Mesenchymal stem cell (in vitro differentiated cells and primary cell): ENCODE data around the gene TMEM97. TPM values are rescaled to one million over a fixed set of nuclear protein-coding genes. Genes with fewer than 3 reads are reported as not detected.

Experiments
- DNase-seq: peaks from one replicate; pipeline ENCODE4 v3.0.0-alpha.2; 2013
- H2AFZ ChIP-seq: one replicate; pipeline ENCODE4 v1.6.1; 2013; ENCODE audit warnings: low read depth, mild to moderate bottlenecking, control low read depth, inconsistent platforms, low read length, moderate library complexity
- H2AK5ac ChIP-seq: 2 replicates; pipeline ENCODE4 v1.6.1; 2013; ENCODE audit warnings: low read length, moderate library complexity, mild to moderate bottlenecking, inconsistent platforms; ENCODE audit not compliant: severe bottlenecking
- H2BK120ac ChIP-seq: one replicate; pipeline ENCODE4 v1.6.1; 2013; ENCODE audit warnings: low read depth, mild to moderate bottlenecking, inconsistent platforms, low read length, moderate library complexity
- H2BK12ac ChIP-seq, 2 experiments: one replicate each; pipeline ENCODE4 v1.6.1; 2013; ENCODE audit warnings: inconsistent platforms in 2 of 2, low read length in 2 of 2, mild to moderate bottlenecking in 2 of 2, moderate library complexity in 2 of 2, control low read depth in 1 of 2
- H2BK15ac ChIP-seq: one replicate; pipeline ENCODE4 v1.6.1; 2013; ENCODE audit warnings: mild to moderate bottlenecking, low read depth, inconsistent platforms; ENCODE audit not compliant: poor library complexity, severe bottlenecking
- H2BK5ac ChIP-seq: 2 replicates; pipeline ENCODE4 v1.6.1; 2013; ENCODE audit warnings: low read depth, mild to moderate bottlenecking, low read length, control low read depth, inconsistent platforms; ENCODE audit not compliant: poor library complexity, severe bottlenecking
- H3K14ac ChIP-seq, 2 experiments: one replicate each; pipeline ENCODE4 v1.6.1; 2013; ENCODE audit warnings: inconsistent platforms in 2 of 2, low read length in 2 of 2, control low read depth in 1 of 2, mild to moderate bottlenecking in 1 of 2, moderate library complexity in 1 of 2
- H3K18ac ChIP-seq, 2 experiments: one replicate each; pipeline ENCODE4 v1.6.1; 2013; ENCODE audit warnings: inconsistent platforms in 2 of 2, low read length in 2 of 2, control low read depth in 1 of 2, low read depth in 1 of 2, mild to moderate bottlenecking in 1 of 2
- H3K23ac ChIP-seq, 2 experiments: one replicate each; pipeline ENCODE4 v1.6.1; 2013; ENCODE audit warnings: inconsistent platforms in 2 of 2, low read length in 2 of 2, mild to moderate bottlenecking in 2 of 2, moderate library complexity in 2 of 2, control low read depth in 1 of 2
- H3K27ac ChIP-seq: 2 replicates; pipeline ENCODE4 v1.5.1; 2013; ENCODE audit warnings: mild to moderate bottlenecking, moderate library complexity, low read length, control low read depth, inconsistent platforms; ENCODE audit not compliant: poor library complexity, severe bottlenecking
- H3K27me3 ChIP-seq, 2 experiments: 2 replicates each; pipeline versions ENCODE4 v1.6.1 to v1.7.0; 2013; ENCODE audit warnings: low read length in 2 of 2, mild to moderate bottlenecking in 2 of 2, moderate library complexity in 2 of 2, control low read depth in 1 of 2, inconsistent platforms in 1 of 2; ENCODE audit not compliant: control insufficient read depth in 1 of 2, insufficient read depth in 1 of 2
- H3K36me3 ChIP-seq, 2 experiments: 2 replicates each; pipeline versions ENCODE4 v1.6.1 to v1.7.0; 2013; ENCODE audit warnings: low read length in 2 of 2, control low read depth in 1 of 2, inconsistent platforms in 1 of 2, low read depth in 1 of 2, mild to moderate bottlenecking in 1 of 2; ENCODE audit not compliant: insufficient read depth in 2 of 2, control insufficient read depth in 1 of 2
- H3K4ac ChIP-seq, 2 experiments: one replicate each; pipeline ENCODE4 v1.6.1; 2013; ENCODE audit warnings: inconsistent platforms in 2 of 2, low read length in 2 of 2, mild to moderate bottlenecking in 2 of 2, moderate library complexity in 2 of 2, control low read depth in 1 of 2, low read depth in 1 of 2
- H3K4me1 ChIP-seq: 2 replicates; pipeline ENCODE4 v1.6.1; 2013; ENCODE audit warnings: low read depth, low read length, control low read depth; ENCODE audit not compliant: control insufficient read depth, insufficient read depth
- H3K4me2 ChIP-seq: 2 replicates; pipeline ENCODE4 v1.6.1; 2013; ENCODE audit warnings: low read length, mild to moderate bottlenecking, inconsistent platforms; ENCODE audit not compliant: poor library complexity, severe bottlenecking
- H3K4me3 ChIP-seq, 2 experiments: 2 replicates each; pipeline versions ENCODE4 v1.5.1 to v1.7.0; 2013; ENCODE audit warnings: low read length in 2 of 2, mild to moderate bottlenecking in 2 of 2, control low read depth in 1 of 2, low read depth in 1 of 2; ENCODE audit not compliant: insufficient read depth in 1 of 2
- H3K79me1 ChIP-seq: replicated peaks from 2 replicates; pipeline ENCODE4 v1.6.1; 2013; ENCODE audit warnings: mild to moderate bottlenecking, control low read depth, low read length, inconsistent platforms; ENCODE audit not compliant: poor library complexity, severe bottlenecking
- H3K9ac ChIP-seq: 2 replicates; pipeline ENCODE4 v1.7.0; 2013; ENCODE audit warnings: mild to moderate bottlenecking, low read length, moderate library complexity
- H3K9me3 ChIP-seq: 2 replicates; pipeline ENCODE4 v1.7.0; 2013; ENCODE audit warnings: mild to moderate bottlenecking, low read length; ENCODE audit not compliant: control insufficient read depth
- H4K8ac ChIP-seq: one replicate; pipeline ENCODE4 v1.6.1; 2013; ENCODE audit warnings: inconsistent platforms, mild to moderate bottlenecking, low read length, moderate library complexity
- H4K91ac ChIP-seq: one replicate; pipeline ENCODE4 v1.6.1; 2013; ENCODE audit warnings: mild to moderate bottlenecking, low read length, inconsistent platforms
- WGBS: methylation state at CpG from one replicate; pipeline ENCODE4 v1.1.7; 2013; ENCODE audit warnings: mixed read lengths; 5-methylcytosine and 5-hydroxymethylcytosine counted together
- polyA plus RNA-seq, 2 experiments: library from polyadenylated mRNA; stranded (reverse); fragments of 200-250 nt; gene quantifications; one replicate each; pipeline ENCODE4 v1.2.3, GENCODE V29; 2013

Gene TMEM97
- 174 TPM for polyA plus RNA-seq (2013, experiment 1 of 2)
- polyA plus RNA-seq (2013, experiment 2 of 2) = 170 TPM

DNA sequence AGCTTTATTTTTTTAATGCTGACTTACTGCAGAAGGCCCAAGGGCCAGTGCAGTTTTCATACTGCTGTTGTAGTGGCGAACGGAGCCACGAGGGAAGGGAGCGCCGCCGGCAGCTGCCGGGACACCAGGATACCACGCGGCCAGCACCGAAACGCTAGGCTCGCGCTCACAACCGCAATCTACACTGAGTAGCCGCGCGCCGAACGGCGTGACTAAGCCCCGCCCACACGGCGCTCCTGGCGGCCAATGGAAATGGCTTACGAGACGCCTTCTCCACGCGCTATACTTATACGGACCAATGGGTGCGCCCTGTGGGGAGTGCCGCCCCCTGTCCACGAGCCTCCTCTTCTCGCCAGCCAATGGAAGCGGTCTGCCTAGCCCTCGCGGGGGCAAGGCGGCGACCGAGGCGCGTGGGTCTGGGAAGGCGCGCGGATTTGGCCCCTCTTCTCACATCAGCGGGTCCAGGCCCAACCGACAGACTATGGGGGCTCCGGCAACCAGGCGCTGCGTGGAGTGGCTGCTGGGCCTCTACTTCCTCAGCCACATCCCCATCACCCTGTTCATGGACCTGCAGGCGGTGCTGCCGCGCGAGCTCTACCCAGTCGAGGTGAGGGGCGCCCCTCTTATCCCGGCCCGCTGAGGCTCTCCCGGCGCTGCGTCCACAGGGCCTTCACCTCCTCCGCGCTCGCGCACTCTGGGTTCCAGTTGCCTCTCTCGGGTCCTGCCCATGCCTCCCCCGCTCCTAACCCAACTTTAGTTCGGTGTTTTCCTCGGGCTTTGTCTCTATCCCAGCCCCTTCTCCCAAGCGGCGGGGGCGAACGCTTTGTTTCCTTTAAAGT lies at the start of gene TMEM97:
TMEM97 (plus strand) TSS at position 442 of the 839 bp plus-strand sequence; CDS start at position 482, 40 bp downstream.
- DNase-seq = peak; percentile 99
- no peak within 1 kb of the TSS for H2BK5ac ChIP-seq
- peak within 1 kb of the TSS; percentile 90 for H2AFZ ChIP-seq
- peak within 1 kb of the TSS in 1 of 2 experiments; percentile 97 for H3K23ac ChIP-seq
- peak within 1 kb of the TSS in 1 of 2 experiments; percentile 64 for H3K4ac ChIP-seq
- peaks cover 15% of the 10 kb centered on the region for H3K4me1 ChIP-seq
- H2BK120ac ChIP-seq = peak within 1 kb of the TSS; percentile 4
- H2BK15ac ChIP-seq = no peak within 1 kb of the TSS
- under 1% methylated on average over 63 of the region's 72 CpGs for WGBS
- no peaks in the 10 kb centered on the region for H3K36me3 ChIP-seq
- H3K27ac ChIP-seq = peak within 1 kb of the TSS; percentile 37
- H4K8ac ChIP-seq = peak within 1 kb of the TSS; percentile 27
- peak within 1 kb of the TSS in 1 of 2 experiments; percentile 80 for H3K18ac ChIP-seq
- peak within 1 kb of the TSS; percentile 56 for H4K91ac ChIP-seq
- no peak within 1 kb of the TSS for H2AK5ac ChIP-seq
- H3K9me3 ChIP-seq = no peaks in the 10 kb centered on the region
- H2BK12ac ChIP-seq = peak within 1 kb of the TSS in 1 of 2 experiments; percentile 97
- no peaks in the 10 kb centered on the region for H3K27me3 ChIP-seq
- peaks cover 25% of the 10 kb centered on the region for H3K79me1 ChIP-seq
- H3K9ac ChIP-seq = peak within 1 kb of the TSS; percentile 84
- peak within 1 kb of the TSS; percentile 74 to 90 for H3K4me3 ChIP-seq
- peak within 1 kb of the TSS; percentile 96 for H3K4me2 ChIP-seq
- H3K14ac ChIP-seq = peak within 1 kb of the TSS in 1 of 2 experiments; percentile 83

GRCh38 chr17:28270055-28270454 lies 48.9 kb upstream of the TMEM97 start:
- Histone ChIP-seq H3K4me1 (no peaks in the 10 kb centered on the region), H3K27me3 (peaks cover 12 to 34% of the 10 kb centered on the region in 2 experiments), H3K9ac (no peak overlapping the region), H2BK12ac (no peak overlapping the region), H4K8ac (no peak overlapping the region), H4K91ac (no peak overlapping the region), H2BK120ac (no peak overlapping the region), H3K27ac (no peak overlapping the region), H2AFZ (no peak overlapping the region), H3K79me1 (no peaks in the 10 kb centered on the region), H2BK15ac (no peak overlapping the region), H3K4me2 (no peak overlapping the region), H3K4ac (no peak overlapping the region), H3K4me3 (no peak overlapping the region), H3K23ac (no peak overlapping the region), H3K14ac (no peak overlapping the region), H3K18ac (no peak overlapping the region), H3K9me3 (no peaks in the 10 kb centered on the region), H3K36me3 (no peaks in the 10 kb centered on the region), H2AK5ac (no peak overlapping the region), H2BK5ac (no peak overlapping the region)
- WGBS = 83% methylated on average over 2 of the region's 2 CpGs
- no peak for DNase-seq

GRCh38 chr17:28270926-28271325 lies 48.1 kb upstream of the TMEM97 start:
- Histone ChIP-seq H3K4me1 (no peaks in the 10 kb centered on the region), H3K27me3 (peaks cover 16 to 34% of the 10 kb centered on the region in 2 experiments), H3K4me3 (no peak overlapping the region), H2AFZ (no peak overlapping the region), H3K9me3 (no peaks in the 10 kb centered on the region), H2BK5ac (no peak overlapping the region), H2BK120ac (no peak overlapping the region), H3K4me2 (no peak overlapping the region), H3K79me1 (no peaks in the 10 kb centered on the region), H2AK5ac (no peak overlapping the region), H4K8ac (no peak overlapping the region), H3K9ac (no peak overlapping the region), H2BK15ac (no peak overlapping the region), H3K14ac (no peak overlapping the region), H4K91ac (no peak overlapping the region), H3K18ac (no peak overlapping the region), H2BK12ac (no peak overlapping the region), H3K23ac (no peak overlapping the region), H3K27ac (no peak overlapping the region), H3K4ac (no peak overlapping the region), H3K36me3 (no peaks in the 10 kb centered on the region)
- no peak for DNase-seq
- 71% methylated on average over 1 of the region's 1 CpG for WGBS

GRCh38 chr17:28271431-28271830 lies 47.6 kb upstream of the TMEM97 start:
- H3K4me1 ChIP-seq = no peaks in the 10 kb centered on the region
- no peak overlapping the region for H2AFZ ChIP-seq
- 95% methylated on average over 3 of the region's 3 CpGs for WGBS
- peak overlapping the region; percentile 38 for H3K9ac ChIP-seq
- H3K18ac ChIP-seq = no peak overlapping the region
- no peak overlapping the region for H3K14ac ChIP-seq
- no peak overlapping the region for H3K4me3 ChIP-seq
- H2BK5ac ChIP-seq = no peak overlapping the region
- peaks cover 16 to 34% of the 10 kb centered on the region in 2 experiments for H3K27me3 ChIP-seq
- H3K4me2 ChIP-seq = no peak overlapping the region
- no peak overlapping the region for H4K91ac ChIP-seq
- H3K9me3 ChIP-seq = no peaks in the 10 kb centered on the region
- H2BK15ac ChIP-seq = no peak overlapping the region
- no peak overlapping the region for H2BK120ac ChIP-seq
- H3K4ac ChIP-seq = no peak overlapping the region
- no peak overlapping the region for H3K27ac ChIP-seq
- DNase-seq = no peak
- H3K23ac ChIP-seq = no peak overlapping the region
- no peaks in the 10 kb centered on the region for H3K79me1 ChIP-seq
- no peaks in the 10 kb centered on the region for H3K36me3 ChIP-seq
- H4K8ac ChIP-seq = no peak overlapping the region
- H2AK5ac ChIP-seq = no peak overlapping the region
- no peak overlapping the region for H2BK12ac ChIP-seq
